22Rv1 (cell line): ENCODE measurements around the gene CHAD.

ENCODE experiments used
- CTCF ChIP-seq: fragments of 450-650 bp; IDR thresholded peaks from 2 replicates; pipeline ENCODE4 v1.5.1; 2017; ENCODE audit warnings: mild to moderate bottlenecking
- ZFX ChIP-seq: fragments of 450-650 bp; IDR thresholded peaks from 2 replicates; pipeline ENCODE4 v1.6.1; 2017; ENCODE audit warnings: antibody characterized with exemption, borderline replicate concordance

- no peak for TF ChIP-seq CTCF
- no peak for TF ChIP-seq ZFX
Measured at GRCh38 chr17:50467855-50468303, 801 bp downstream of the CHAD start.
